HepG2 (cell line): ENCODE measurements around the gene EREG.

Experiments
- CBFB ChIP-seq: sonication (generic); formaldehyde crosslinking; IDR thresholded peaks from 2 replicates; pipeline ENCODE4 v1.4.0; 2020; ENCODE audit warnings: missing genetic modification reagents
- EZH2 ChIP-seq: conservative IDR thresholded peaks from 2 replicates; pipeline ENCODE4 v1.6.1; 2012; ENCODE audit warnings: mild to moderate bottlenecking, low read depth, low read length, moderate library complexity
- JUN ChIP-seq: sonication (generic); formaldehyde crosslinking; IDR thresholded peaks from 2 replicates; pipeline ENCODE4 v1.4.0; 2020; ENCODE audit warnings: mild to moderate bottlenecking, missing genetic modification reagents
- KDM1A ChIP-seq: IDR thresholded peaks from 2 replicates; pipeline ENCODE4 v1.6.1; 2016; ENCODE audit warnings: missing compliant biosample characterization
- NR2C2 ChIP-seq: sonication (generic); formaldehyde crosslinking; IDR thresholded peaks from 2 replicates; pipeline ENCODE4 v1.4.0; 2020; ENCODE audit warnings: missing genetic modification reagents, mild to moderate bottlenecking, moderate library complexity, borderline replicate concordance
- POLR2A ChIP-seq, 2 experiments: IDR thresholded peaks; 2 replicates each; pipeline ENCODE4 v1.6.1; 2011; ENCODE audit warnings: low read depth in 2 of 2, low read length in 2 of 2, mild to moderate bottlenecking in 1 of 2, moderate library complexity in 1 of 2; ENCODE audit not compliant: insufficient read depth in 1 of 2
- REST ChIP-seq, 2 experiments: IDR thresholded peaks; 2 replicates each; pipeline ENCODE4 v1.6.1; 2011 to 2012; ENCODE audit warnings: low read length in 2 of 2, borderline replicate concordance in 1 of 2, low read depth in 1 of 2, mild to moderate bottlenecking in 1 of 2, moderate library complexity in 1 of 2
- TBX2 ChIP-seq: sonication (generic); formaldehyde crosslinking; IDR thresholded peaks from 2 replicates; pipeline ENCODE4 v1.5.0; 2020; ENCODE audit warnings: missing genetic modification reagents, mild to moderate bottlenecking, borderline replicate concordance
- ZNF615 ChIP-seq: sonication (generic); formaldehyde crosslinking; IDR thresholded peaks from 2 replicates; pipeline ENCODE4 v1.5.0; 2020; ENCODE audit warnings: mild to moderate bottlenecking, missing genetic modification reagents, borderline replicate concordance
- ZSCAN22 ChIP-seq: sonication (generic); formaldehyde crosslinking; IDR thresholded peaks from 2 replicates; pipeline ENCODE4 v1.4.0; 2020; ENCODE audit warnings: mild to moderate bottlenecking, missing genetic modification reagents
- TF ChIP-seq, protein P1 (sequence below): fragments of 450-650 bp; IDR thresholded peaks from 2 replicates; pipeline ENCODE4 v1.6.1; 2017; ENCODE audit warnings: mild to moderate bottlenecking
- TF ChIP-seq, protein P2 (sequence below): sonication (generic); formaldehyde crosslinking; IDR thresholded peaks from 2 replicates; pipeline ENCODE4 v1.5.0; 2020; ENCODE audit warnings: mild to moderate bottlenecking, missing genetic modification reagents, moderate library complexity
- TF ChIP-seq, protein P3 (sequence below): sonication (generic); formaldehyde crosslinking; IDR thresholded peaks from 2 replicates; pipeline ENCODE4 v1.4.0; 2020; ENCODE audit warnings: mild to moderate bottlenecking, missing genetic modification reagents, borderline replicate concordance

DNA sequence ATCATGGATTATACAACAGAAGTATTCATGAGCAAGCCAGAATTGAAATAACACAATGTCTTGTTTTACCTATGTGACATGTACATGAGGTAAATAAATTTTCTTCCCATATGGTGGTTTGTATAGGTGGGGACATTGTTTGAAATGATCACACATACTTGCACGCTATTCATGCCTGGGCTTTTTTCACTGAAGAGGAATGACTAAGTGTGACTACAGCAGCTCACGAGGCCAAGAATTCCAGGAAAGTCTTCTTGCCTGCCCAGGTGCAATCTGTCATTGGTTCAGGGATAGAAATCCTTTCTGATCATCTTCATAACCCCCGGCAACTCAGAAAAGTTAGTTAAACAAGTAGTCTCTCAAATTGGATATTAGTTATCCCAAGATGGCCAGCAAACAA is 43.7 kb downstream of the EREG start:
- TF ChIP-seq, protein P1, sequence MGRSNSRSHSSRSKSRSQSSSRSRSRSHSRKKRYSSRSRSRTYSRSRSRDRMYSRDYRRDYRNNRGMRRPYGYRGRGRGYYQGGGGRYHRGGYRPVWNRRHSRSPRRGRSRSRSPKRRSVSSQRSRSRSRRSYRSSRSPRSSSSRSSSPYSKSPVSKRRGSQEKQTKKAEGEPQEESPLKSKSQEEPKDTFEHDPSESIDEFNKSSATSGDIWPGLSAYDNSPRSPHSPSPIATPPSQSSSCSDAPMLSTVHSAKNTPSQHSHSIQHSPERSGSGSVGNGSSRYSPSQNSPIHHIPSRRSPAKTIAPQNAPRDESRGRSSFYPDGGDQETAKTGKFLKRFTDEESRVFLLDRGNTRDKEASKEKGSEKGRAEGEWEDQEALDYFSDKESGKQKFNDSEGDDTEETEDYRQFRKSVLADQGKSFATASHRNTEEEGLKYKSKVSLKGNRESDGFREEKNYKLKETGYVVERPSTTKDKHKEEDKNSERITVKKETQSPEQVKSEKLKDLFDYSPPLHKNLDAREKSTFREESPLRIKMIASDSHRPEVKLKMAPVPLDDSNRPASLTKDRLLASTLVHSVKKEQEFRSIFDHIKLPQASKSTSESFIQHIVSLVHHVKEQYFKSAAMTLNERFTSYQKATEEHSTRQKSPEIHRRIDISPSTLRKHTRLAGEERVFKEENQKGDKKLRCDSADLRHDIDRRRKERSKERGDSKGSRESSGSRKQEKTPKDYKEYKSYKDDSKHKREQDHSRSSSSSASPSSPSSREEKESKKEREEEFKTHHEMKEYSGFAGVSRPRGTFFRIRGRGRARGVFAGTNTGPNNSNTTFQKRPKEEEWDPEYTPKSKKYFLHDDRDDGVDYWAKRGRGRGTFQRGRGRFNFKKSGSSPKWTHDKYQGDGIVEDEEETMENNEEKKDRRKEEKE: no peak
- no peak for TF ChIP-seq EZH2
- TF ChIP-seq CBFB (CRISPR knock-in tag): no peak
- TF ChIP-seq, protein P2, sequence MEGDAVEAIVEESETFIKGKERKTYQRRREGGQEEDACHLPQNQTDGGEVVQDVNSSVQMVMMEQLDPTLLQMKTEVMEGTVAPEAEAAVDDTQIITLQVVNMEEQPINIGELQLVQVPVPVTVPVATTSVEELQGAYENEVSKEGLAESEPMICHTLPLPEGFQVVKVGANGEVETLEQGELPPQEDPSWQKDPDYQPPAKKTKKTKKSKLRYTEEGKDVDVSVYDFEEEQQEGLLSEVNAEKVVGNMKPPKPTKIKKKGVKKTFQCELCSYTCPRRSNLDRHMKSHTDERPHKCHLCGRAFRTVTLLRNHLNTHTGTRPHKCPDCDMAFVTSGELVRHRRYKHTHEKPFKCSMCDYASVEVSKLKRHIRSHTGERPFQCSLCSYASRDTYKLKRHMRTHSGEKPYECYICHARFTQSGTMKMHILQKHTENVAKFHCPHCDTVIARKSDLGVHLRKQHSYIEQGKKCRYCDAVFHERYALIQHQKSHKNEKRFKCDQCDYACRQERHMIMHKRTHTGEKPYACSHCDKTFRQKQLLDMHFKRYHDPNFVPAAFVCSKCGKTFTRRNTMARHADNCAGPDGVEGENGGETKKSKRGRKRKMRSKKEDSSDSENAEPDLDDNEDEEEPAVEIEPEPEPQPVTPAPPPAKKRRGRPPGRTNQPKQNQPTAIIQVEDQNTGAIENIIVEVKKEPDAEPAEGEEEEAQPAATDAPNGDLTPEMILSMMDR (CRISPR knock-in tag): no peak
- no peak for TF ChIP-seq ZSCAN22 (CRISPR knock-in tag)
- no peak for TF ChIP-seq KDM1A (CRISPR knock-in tag)
- TF ChIP-seq REST (IDR thresholded peaks at IDR 0.05; ENCODE audit: borderline replicate concordance in 1 of 2, low read depth in 1 of 2, low read length in 2 of 2): no peak
- no peak for TF ChIP-seq TBX2 (CRISPR knock-in tag)
- TF ChIP-seq, protein P3, sequence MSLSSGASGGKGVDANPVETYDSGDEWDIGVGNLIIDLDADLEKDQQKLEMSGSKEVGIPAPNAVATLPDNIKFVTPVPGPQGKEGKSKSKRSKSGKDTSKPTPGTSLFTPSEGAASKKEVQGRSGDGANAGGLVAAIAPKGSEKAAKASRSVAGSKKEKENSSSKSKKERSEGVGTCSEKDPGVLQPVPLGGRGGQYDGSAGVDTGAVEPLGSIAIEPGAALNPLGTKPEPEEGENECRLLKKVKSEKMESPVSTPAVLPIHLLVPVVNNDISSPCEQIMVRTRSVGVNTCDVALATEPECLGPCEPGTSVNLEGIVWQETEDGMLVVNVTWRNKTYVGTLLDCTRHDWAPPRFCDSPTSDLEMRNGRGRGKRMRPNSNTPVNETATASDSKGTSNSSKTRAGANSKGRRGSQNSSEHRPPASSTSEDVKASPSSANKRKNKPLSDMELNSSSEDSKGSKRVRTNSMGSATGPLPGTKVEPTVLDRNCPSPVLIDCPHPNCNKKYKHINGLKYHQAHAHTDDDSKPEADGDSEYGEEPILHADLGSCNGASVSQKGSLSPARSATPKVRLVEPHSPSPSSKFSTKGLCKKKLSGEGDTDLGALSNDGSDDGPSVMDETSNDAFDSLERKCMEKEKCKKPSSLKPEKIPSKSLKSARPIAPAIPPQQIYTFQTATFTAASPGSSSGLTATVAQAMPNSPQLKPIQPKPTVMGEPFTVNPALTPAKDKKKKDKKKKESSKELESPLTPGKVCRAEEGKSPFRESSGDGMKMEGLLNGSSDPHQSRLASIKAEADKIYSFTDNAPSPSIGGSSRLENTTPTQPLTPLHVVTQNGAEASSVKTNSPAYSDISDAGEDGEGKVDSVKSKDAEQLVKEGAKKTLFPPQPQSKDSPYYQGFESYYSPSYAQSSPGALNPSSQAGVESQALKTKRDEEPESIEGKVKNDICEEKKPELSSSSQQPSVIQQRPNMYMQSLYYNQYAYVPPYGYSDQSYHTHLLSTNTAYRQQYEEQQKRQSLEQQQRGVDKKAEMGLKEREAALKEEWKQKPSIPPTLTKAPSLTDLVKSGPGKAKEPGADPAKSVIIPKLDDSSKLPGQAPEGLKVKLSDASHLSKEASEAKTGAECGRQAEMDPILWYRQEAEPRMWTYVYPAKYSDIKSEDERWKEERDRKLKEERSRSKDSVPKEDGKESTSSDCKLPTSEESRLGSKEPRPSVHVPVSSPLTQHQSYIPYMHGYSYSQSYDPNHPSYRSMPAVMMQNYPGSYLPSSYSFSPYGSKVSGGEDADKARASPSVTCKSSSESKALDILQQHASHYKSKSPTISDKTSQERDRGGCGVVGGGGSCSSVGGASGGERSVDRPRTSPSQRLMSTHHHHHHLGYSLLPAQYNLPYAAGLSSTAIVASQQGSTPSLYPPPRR: no peak
- TF ChIP-seq JUN (CRISPR knock-in tag): no peak
- no peak for TF ChIP-seq ZNF615 (CRISPR knock-in tag)
- TF ChIP-seq POLR2A (IDR thresholded peaks at IDR 0.05; ENCODE audit: insufficient read depth in 1 of 2, low read depth in 2 of 2, low read length in 2 of 2): no peak
- no peak for TF ChIP-seq NR2C2 (CRISPR knock-in tag)
